Loucy (cell line): ENCODE measurements around the gene MARCKS.

Experiments used
- CTCF ChIP-seq: fragments of 200-600 bp; sonication (generic); conservative IDR thresholded peaks from 2 replicates; pipeline ENCODE4 v1.5.1; 2014; ENCODE audit warnings: mild to moderate bottlenecking, antibody characterized with exemption, low read length
- EZH2phosphoT487 ChIP-seq: fragments of 200-600 bp; IDR thresholded peaks from 2 replicates; pipeline ENCODE4 v1.6.1; 2018; ENCODE audit warnings: antibody characterized with exemption, mild to moderate bottlenecking, moderate library complexity, borderline replicate concordance

GRCh38 chr6:113873043-113873667, 16.0 kb downstream of the MARCKS start:
- TF ChIP-seq CTCF (no peak), EZH2phosphoT487 (no peak)
